Esophagus muscularis mucosa (tissue), 4 donors: ENCODE data around the gene ZFAND5. TPM values are rescaled to one million over a fixed set of nuclear protein-coding genes. Genes with fewer than 3 reads are reported as not detected.
A peak's percentile ranks its signal among the peaks of the same experiment; 100 is the strongest.

Source experiments
- DNase-seq: peaks from one replicate; pipeline ENCODE4 v3.0.0-alpha.2; 2017; ENCODE audit errors: extremely low spot score
- H3K27ac ChIP-seq, 4 donors: fragments of 200-600 bp; sonication (generic); replicated peaks in 1 of 4; 1 replicate in 3 of 4; 2 replicates in 1 of 4; pipeline ENCODE4 v1.5.1; 2016 to 2019; ENCODE audit warnings: mild to moderate bottlenecking in 1 of 4
- H3K27me3 ChIP-seq, 4 donors: fragments of 200-600 bp; sonication (generic); one replicate each; pipeline versions ENCODE4 v1.5.1 to v1.6.0; 2016 to 2019
- H3K36me3 ChIP-seq, 4 donors: fragments of 200-600 bp; sonication (generic); one replicate each; pipeline ENCODE4 v1.5.1; 2016 to 2019
- H3K4me1 ChIP-seq, 4 donors: fragments of 200-600 bp; sonication (generic); one replicate each; pipeline ENCODE4 v1.5.1; 2016 to 2019
- H3K4me3 ChIP-seq, 4 donors: fragments of 200-600 bp; sonication (generic); 1 replicate in 2 of 4; 2 replicates in 2 of 4; pipeline ENCODE4 v1.5.1; 2016 to 2019; ENCODE audit warnings: mild to moderate bottlenecking in 4 of 4, moderate library complexity in 1 of 4
- H3K9me3 ChIP-seq, 4 donors: fragments of 200-600 bp; sonication (generic); 1 replicate in 3 of 4; 2 replicates in 1 of 4; pipeline ENCODE4 v1.5.1; 2016 to 2019
- EP300 ChIP-seq: sonication (generic); formaldehyde crosslinking; IDR thresholded peaks from one replicate; pipeline ENCODE4 v1.6.1; 2017; ENCODE audit warnings: antibody characterized with exemption
- POLR2A ChIP-seq: fragments of 450-650 bp; IDR thresholded peaks from one replicate; pipeline ENCODE4 v1.6.1; 2017; ENCODE audit warnings: antibody characterized with exemption, moderate library complexity, mild to moderate bottlenecking, low read depth
- POLR2AphosphoS5 ChIP-seq, 2 donors: sonication (generic); formaldehyde crosslinking; IDR thresholded peaks; one replicate each; pipeline ENCODE4 v1.6.1; 2017; ENCODE audit warnings: antibody characterized with exemption in 2 of 2
- WGBS: methylation state at CpG from one replicate; pipeline ENCODE4 v1.1.5; 2018; 5-methylcytosine and 5-hydroxymethylcytosine counted together
- intact Hi-C: fragments of 100-400 bp; cut with DNase I; formaldehyde crosslinking; loops from one replicate; pipeline ENCODE4 v1.15.1; 2023
- total RNA-seq, 4 donors: library from RNA; depleted of rRNA; stranded (reverse); fragments of >200 nt; gene quantifications; one replicate each; pipeline versions ENCODE4 v1.1.0 to v1.2.1, GENCODE V29; 2016
- TF ChIP-seq, protein P1 (sequence below), 3 experiments: fragments of 200-600 bp in 2 of 3; fragments of 450-650 bp in 1 of 3; sonication (generic) in 2 of 3; IDR thresholded peaks; one replicate each; pipeline ENCODE4 v1.5.1; 2017 to 2019; ENCODE audit warnings: antibody characterized with exemption in 3 of 3, mild to moderate bottlenecking in 2 of 3, moderate library complexity in 1 of 3

Gene ZFAND5, protein sequence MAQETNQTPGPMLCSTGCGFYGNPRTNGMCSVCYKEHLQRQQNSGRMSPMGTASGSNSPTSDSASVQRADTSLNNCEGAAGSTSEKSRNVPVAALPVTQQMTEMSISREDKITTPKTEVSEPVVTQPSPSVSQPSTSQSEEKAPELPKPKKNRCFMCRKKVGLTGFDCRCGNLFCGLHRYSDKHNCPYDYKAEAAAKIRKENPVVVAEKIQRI
- 100 to 1,000 TPM; 176 to 303 (median 225) TPM for total RNA-seq

DNA sequence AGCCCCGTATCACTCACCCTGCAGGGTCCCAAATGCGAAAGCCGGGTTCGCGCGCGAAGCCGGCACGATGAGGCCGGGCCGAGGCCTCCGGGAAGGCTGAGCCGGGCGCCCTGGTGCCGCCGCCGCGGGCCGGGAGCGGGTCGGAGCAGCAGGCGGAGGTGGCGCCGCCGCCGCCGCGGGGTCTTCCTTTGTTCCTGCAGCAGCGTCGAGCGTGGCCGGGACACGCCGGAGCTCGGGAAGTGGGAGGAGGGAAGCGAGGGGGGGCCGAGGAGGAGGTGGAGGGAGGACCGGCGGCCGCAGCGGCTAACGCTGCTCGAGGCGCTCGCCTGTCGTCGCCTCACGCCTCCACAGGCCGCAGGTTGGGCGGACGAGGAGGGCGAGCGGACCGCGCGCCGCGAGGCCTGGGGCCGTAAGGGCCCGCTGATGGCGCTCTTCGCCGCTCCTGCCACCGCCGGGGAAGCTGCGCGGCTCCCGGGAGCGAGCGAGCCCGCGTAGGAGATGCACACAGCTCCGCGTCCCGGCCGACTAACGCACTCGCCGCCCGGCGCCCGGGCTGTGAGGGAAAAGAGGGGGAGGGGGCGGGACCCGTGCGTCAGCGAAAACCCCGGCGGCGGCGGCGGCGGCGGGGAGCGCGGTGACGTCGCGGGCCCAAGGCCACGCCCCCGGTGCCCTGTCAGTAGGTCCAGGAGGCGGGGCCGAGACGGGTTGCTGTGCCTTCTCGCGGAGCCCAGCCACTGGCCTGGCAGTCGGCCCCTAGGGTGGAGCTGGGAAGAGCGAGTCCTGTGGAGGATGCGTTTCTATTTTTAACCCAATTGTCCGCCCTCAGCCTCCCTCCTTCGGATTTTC lies at the start of gene ZFAND5:
Gene ZFAND5, minus strand, starts transcription at position 530 of the 846 bp plus-strand sequence. CDS start 4,430 bp downstream, outside the sequence.
- DNase-seq: peak; percentile 100
- intact Hi-C loops: loop anchor here (5.0 to 10.0 kb wide), 4 partner anchors 212 to 1950 kb away; partner anchors contain the start of gene KLF9
- peaks cover 5 to 17% (median 6%) of the 10 kb centered on the region in 4 donors for H3K36me3 ChIP-seq
- H3K27ac ChIP-seq: peak within 1 kb of the TSS; percentile 99 to 100 (median 100)
- peak within 1 kb of the TSS; percentile 78 to 94 (median 93) for H3K4me3 ChIP-seq
- TF ChIP-seq, protein P1, sequence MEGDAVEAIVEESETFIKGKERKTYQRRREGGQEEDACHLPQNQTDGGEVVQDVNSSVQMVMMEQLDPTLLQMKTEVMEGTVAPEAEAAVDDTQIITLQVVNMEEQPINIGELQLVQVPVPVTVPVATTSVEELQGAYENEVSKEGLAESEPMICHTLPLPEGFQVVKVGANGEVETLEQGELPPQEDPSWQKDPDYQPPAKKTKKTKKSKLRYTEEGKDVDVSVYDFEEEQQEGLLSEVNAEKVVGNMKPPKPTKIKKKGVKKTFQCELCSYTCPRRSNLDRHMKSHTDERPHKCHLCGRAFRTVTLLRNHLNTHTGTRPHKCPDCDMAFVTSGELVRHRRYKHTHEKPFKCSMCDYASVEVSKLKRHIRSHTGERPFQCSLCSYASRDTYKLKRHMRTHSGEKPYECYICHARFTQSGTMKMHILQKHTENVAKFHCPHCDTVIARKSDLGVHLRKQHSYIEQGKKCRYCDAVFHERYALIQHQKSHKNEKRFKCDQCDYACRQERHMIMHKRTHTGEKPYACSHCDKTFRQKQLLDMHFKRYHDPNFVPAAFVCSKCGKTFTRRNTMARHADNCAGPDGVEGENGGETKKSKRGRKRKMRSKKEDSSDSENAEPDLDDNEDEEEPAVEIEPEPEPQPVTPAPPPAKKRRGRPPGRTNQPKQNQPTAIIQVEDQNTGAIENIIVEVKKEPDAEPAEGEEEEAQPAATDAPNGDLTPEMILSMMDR (IDR thresholded peaks at IDR 0.05): peak in 1 of 3 experiments; percentile 10
- peak; percentile 88 for TF ChIP-seq EP300
- peak in 1 of 2 donors; percentile 99 for TF ChIP-seq POLR2AphosphoS5 (IDR thresholded peaks at IDR 0.05)
- peak; percentile 99 for TF ChIP-seq POLR2A
- H3K9me3 ChIP-seq: no peaks in the 10 kb centered on the region
- 0% methylated on average over 5 of the region's 110 CpGs for WGBS
- H3K27me3 ChIP-seq: no peaks in the 10 kb centered on the region
- peaks cover 20 to 32% (median 24%) of the 10 kb centered on the region in 4 donors for H3K4me1 ChIP-seq

DNA sequence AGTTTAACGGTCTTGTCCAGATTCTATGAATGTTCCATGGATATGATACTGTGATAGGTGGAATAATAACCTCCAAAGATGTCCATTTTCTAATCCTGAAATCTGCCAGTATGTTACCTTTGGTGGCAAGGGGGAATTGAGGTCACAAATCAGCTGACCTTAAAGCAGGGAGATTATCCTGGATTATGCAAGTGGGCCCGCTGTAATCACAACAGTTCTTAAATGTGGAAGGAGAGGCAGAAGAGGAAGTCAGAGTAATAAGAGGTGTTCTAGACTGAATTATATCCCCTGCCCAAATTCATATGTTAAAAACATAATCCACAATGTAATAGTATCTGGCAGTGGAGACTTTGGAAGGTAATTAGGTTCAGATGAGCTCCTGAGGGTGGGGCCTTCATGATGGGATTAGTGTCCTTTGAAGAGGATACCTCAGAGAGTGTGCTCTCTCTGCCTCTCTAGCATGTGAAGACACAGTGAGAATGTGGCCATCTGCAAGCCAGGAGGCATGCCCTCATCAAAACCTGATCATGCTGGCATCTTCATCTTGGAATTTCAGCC lies 47.6 kb upstream of the ZFAND5 start:
- WGBS: 83% methylated on average over 2 of the region's 2 CpGs
- Histone ChIP-seq H3K27ac (no peak overlapping the region), H3K4me3 (no peak overlapping the region), H3K27me3 (no peaks in the 10 kb centered on the region), H3K36me3 (no peaks in the 10 kb centered on the region), H3K9me3 (no peaks in the 10 kb centered on the region), H3K4me1 (no peaks in the 10 kb centered on the region)
- intact Hi-C loops: no loop called here
- DNase-seq: no peak
- no peak for TF ChIP-seq POLR2A
- TF ChIP-seq, protein P1 (IDR thresholded peaks at IDR 0.05): no peak
- no peak for TF ChIP-seq EP300
- TF ChIP-seq POLR2AphosphoS5 (IDR thresholded peaks at IDR 0.05): no peak

DNA sequence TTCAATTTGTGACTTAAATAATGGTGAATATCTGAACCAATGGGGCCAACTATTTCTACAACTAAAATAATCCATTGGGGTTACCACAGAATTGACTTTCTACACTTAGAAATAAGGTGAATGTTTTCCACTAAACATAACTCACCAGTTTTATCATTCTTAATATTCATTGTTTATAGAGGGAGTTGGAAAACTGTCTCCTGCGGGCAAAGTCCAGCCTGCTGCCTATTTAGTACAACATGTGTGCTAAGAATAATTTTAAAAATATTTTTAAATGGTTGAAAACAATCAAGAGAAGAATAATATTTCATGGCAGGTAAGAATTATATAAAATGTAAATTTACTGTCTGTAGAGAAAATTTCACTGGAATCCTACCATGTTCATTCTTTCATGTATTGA lies 45.2 kb upstream of the ZFAND5 start:
- Histone ChIP-seq H3K36me3 (no peaks in the 10 kb centered on the region), H3K9me3 (no peaks in the 10 kb centered on the region), H3K4me1 (no peaks in the 10 kb centered on the region), H3K27ac (no peak overlapping the region), H3K27me3 (no peaks in the 10 kb centered on the region), H3K4me3 (no peak overlapping the region)
- WGBS: 79% methylated on average over 1 of the region's 1 CpG
- intact Hi-C loops: no loop called here
- TF ChIP-seq, protein P1 (IDR thresholded peaks at IDR 0.05): no peak
- TF ChIP-seq EP300: no peak
- no peak for TF ChIP-seq POLR2A
- TF ChIP-seq POLR2AphosphoS5 (IDR thresholded peaks at IDR 0.05): no peak
- no peak for DNase-seq

DNA sequence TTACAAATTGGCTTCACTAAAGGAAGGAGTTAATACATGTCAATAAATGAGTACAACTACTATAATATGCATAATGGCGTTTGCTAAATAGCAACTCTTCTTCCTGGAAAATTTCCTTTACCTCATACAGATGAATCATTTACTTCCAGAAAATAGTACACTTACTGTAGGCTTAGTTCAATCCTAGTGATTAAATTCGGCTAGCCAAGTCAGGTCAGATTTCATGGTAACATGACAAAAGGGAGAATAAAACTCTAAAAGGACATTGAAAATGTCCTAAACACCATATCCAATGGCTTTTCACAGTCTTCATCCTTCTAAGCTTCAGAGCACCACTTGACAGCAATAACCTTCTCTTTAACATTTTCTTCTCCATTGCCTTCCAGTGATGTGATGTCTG lies 42.1 kb upstream of the ZFAND5 start:
- Histone ChIP-seq H3K9me3 (no peaks in the 10 kb centered on the region), H3K27ac (no peak overlapping the region), H3K4me1 (no peaks in the 10 kb centered on the region), H3K27me3 (no peaks in the 10 kb centered on the region), H3K36me3 (no peaks in the 10 kb centered on the region), H3K4me3 (no peak overlapping the region)
- intact Hi-C loops: no loop called here
- 70% methylated on average over 2 of the region's 2 CpGs for WGBS
- no peak for DNase-seq
- TF ChIP-seq POLR2AphosphoS5 (IDR thresholded peaks at IDR 0.05): no peak
- TF ChIP-seq EP300: no peak
- TF ChIP-seq POLR2A: no peak
- TF ChIP-seq, protein P1 (IDR thresholded peaks at IDR 0.05): no peak
